K562 (cell line): ENCODE measurements around the gene CTF1. TPM values are rescaled to one million over a fixed set of nuclear protein-coding genes. Genes with fewer than 3 reads are reported as not detected.

Source experiments
- ATF1 ChIP-seq, 2 experiments: fragments of 450-650 bp in 1 of 2; IDR thresholded peaks; 2 replicates each; pipeline ENCODE4 v1.6.1; 2016; ENCODE audit warnings: missing compliant biosample characterization in 1 of 2, missing genetic modification characterization in 1 of 2
- CCNT2 ChIP-seq: IDR thresholded peaks from 2 replicates; pipeline ENCODE4 v1.6.1; 2011; ENCODE audit warnings: borderline replicate concordance, low read depth, mild to moderate bottlenecking, moderate library complexity, mixed read lengths, low read length; ENCODE audit not compliant: insufficient read length; ENCODE audit errors: extremely low read depth
- CREB3 ChIP-seq: fragments of 450-650 bp; conservative IDR thresholded peaks from 2 replicates; pipeline ENCODE4 v1.6.1; 2016; ENCODE audit warnings: missing genetic modification characterization, low read depth, mild to moderate bottlenecking, missing compliant biosample characterization, moderate library complexity
- CSDE1 ChIP-seq, 2 experiments: fragments of 450-650 bp; IDR thresholded peaks; 2 replicates each; pipeline ENCODE4 v1.6.1; 2016; ENCODE audit warnings: mild to moderate bottlenecking in 1 of 2
- GTF2B ChIP-seq: IDR thresholded peaks from 2 replicates; pipeline ENCODE4 v1.6.1; 2011; ENCODE audit not compliant: insufficient read length; ENCODE audit errors: extremely low read depth
- GTF2F1 ChIP-seq: IDR thresholded peaks from 2 replicates; pipeline ENCODE4 v1.6.1; 2011; ENCODE audit warnings: low read depth, low read length, improper control_type of control experiment
- HDAC2 ChIP-seq: fragments of 450-650 bp; IDR thresholded peaks from 2 replicates; pipeline ENCODE4 v1.6.1; 2016; ENCODE audit warnings: mild to moderate bottlenecking
- HEY1 ChIP-seq: fragments of 250-450 bp; sonication (Bioruptor Pico); IDR thresholded peaks from 2 replicates; pipeline ENCODE4 v1.5.0; 2020; ENCODE audit warnings: mild to moderate bottlenecking, moderate library complexity, borderline replicate concordance
- HNRNPL ChIP-seq: fragments of 200-400 bp; formaldehyde crosslinking; IDR thresholded peaks from 2 replicates; pipeline ENCODE4 v1.6.1; 2017; ENCODE audit warnings: low read depth, mild to moderate bottlenecking, low read length
- ILF3 ChIP-seq: fragments of 450-650 bp; IDR thresholded peaks from 2 replicates; pipeline ENCODE4 v1.6.1; 2018; ENCODE audit warnings: antibody characterized with exemption, mild to moderate bottlenecking, moderate library complexity, borderline replicate concordance
- KAT2B ChIP-seq: IDR thresholded peaks from one replicate; pipeline ENCODE4 v1.6.1; 2012; ENCODE audit warnings: low read depth, mild to moderate bottlenecking, control low read depth, inconsistent platforms, low read length, moderate library complexity
- MTA2 ChIP-seq: fragments of 450-650 bp; IDR thresholded peaks from 2 replicates; pipeline ENCODE4 v1.6.1; 2016; ENCODE audit warnings: low read depth
- NCOA2 ChIP-seq, 2 experiments: fragments of 450-650 bp; IDR thresholded peaks; 2 replicates each; pipeline ENCODE4 v1.6.1; 2018; ENCODE audit warnings: mild to moderate bottlenecking in 2 of 2, moderate library complexity in 1 of 2; ENCODE audit not compliant: partially characterized antibody in 2 of 2
- RBM17 ChIP-seq: fragments of 200-400 bp; formaldehyde crosslinking; IDR thresholded peaks from 2 replicates; pipeline ENCODE4 v1.6.1; 2017; ENCODE audit warnings: low read depth, mild to moderate bottlenecking, low read length, borderline replicate concordance
- RBM25 ChIP-seq: fragments of 200-400 bp; formaldehyde crosslinking; IDR thresholded peaks from 2 replicates; pipeline ENCODE4 v1.6.1; 2018; ENCODE audit warnings: low read length, low read depth, moderate library complexity; ENCODE audit not compliant: severe bottlenecking
- SMAD2 ChIP-seq: fragments of 150-350 bp; IDR thresholded peaks from 2 replicates; pipeline ENCODE4 v1.6.1; 2014; ENCODE audit warnings: low read depth, mild to moderate bottlenecking, low read length
- SPI1 ChIP-seq: IDR thresholded peaks from 2 replicates; pipeline ENCODE4 v1.6.1; 2011; ENCODE audit warnings: low read depth, low read length, control low read depth, borderline replicate concordance
- SRF ChIP-seq, 2 experiments: fragments of 250-450, 450-650 bp in 1 of 2; sonication (Bioruptor Pico) in 1 of 2; sonication (generic) in 1 of 2; formaldehyde crosslinking; IDR thresholded peaks; 2 replicates each; pipeline versions ENCODE4 v1.5.0 to v1.5.1; 2020 to 2022; ENCODE audit warnings: mild to moderate bottlenecking in 1 of 2, missing genetic modification reagents in 1 of 2
- TAF7 ChIP-seq: fragments of 450-650 bp; IDR thresholded peaks from 2 replicates; pipeline ENCODE4 v1.6.1; 2016; ENCODE audit warnings: missing genetic modification characterization, missing compliant biosample characterization
- TAF9B ChIP-seq: fragments of 450-650 bp; IDR thresholded peaks from 2 replicates; pipeline ENCODE4 v1.6.1; 2018; ENCODE audit warnings: mild to moderate bottlenecking; ENCODE audit not compliant: partially characterized antibody
- TFAM ChIP-seq: fragments of 250-450 bp; sonication (Bioruptor Pico); conservative IDR thresholded peaks from 2 replicates; pipeline ENCODE4 v1.5.0; 2021; ENCODE audit warnings: mild to moderate bottlenecking, moderate library complexity
- THRAP3 ChIP-seq: fragments of 450-650 bp; IDR thresholded peaks from 2 replicates; pipeline ENCODE4 v1.6.1; 2016; ENCODE audit warnings: mild to moderate bottlenecking, inconsistent platforms, borderline replicate concordance
- TRIM28 ChIP-seq: fragments of 450-650 bp; IDR thresholded peaks from 2 replicates; pipeline ENCODE4 v1.6.1; 2017
- XRCC5 ChIP-seq: fragments of 200-400 bp; formaldehyde crosslinking; IDR thresholded peaks from 2 replicates; pipeline ENCODE4 v1.6.1; 2017; ENCODE audit warnings: low read depth, mild to moderate bottlenecking, low read length
- ZKSCAN1 ChIP-seq: fragments of 150-350 bp; IDR thresholded peaks from 2 replicates; pipeline ENCODE4 v1.6.1; 2016; ENCODE audit warnings: low read depth, low read length
- ZKSCAN3 ChIP-seq: fragments of 250-450 bp; sonication (Bioruptor Pico); IDR thresholded peaks from 2 replicates; pipeline ENCODE4 v1.4.0; 2020
- ZNF140 ChIP-seq: fragments of 250-450 bp; sonication (Bioruptor Pico); IDR thresholded peaks from 2 replicates; pipeline ENCODE4 v1.8.0; 2021; ENCODE audit warnings: moderate library complexity, mild to moderate bottlenecking, inconsistent platforms
- ZNF561 ChIP-seq: fragments of 450-650 bp; formaldehyde crosslinking; conservative IDR thresholded peaks from 2 replicates; pipeline ENCODE4 v1.4.0; 2020; ENCODE audit warnings: mild to moderate bottlenecking, moderate library complexity
- polyA plus RNA-seq, 8 experiments: library from polyadenylated mRNA; depleted of rRNA in 4 of 8; stranded (reverse) in 5 of 8; unstranded in 3 of 8; fragments of >200 nt; fragmentation: Nextera tagmentation in 2 of 8; fragmentation: Illumina TruSeq in 1 of 8; extraction: Ambion mirVana in 2 of 8; extraction: Trizol in 1 of 8; gene quantifications; 2 replicates each; pipeline versions ENCODE4 v1.2.1 to v1.2.3, GENCODE V29; 2011 to 2014; ENCODE audit warnings: inconsistent platforms in 1 of 8, missing spikeins in 1 of 8
- total RNA-seq, 7 experiments: library from RNA; depleted of rRNA in 6 of 7; stranded (reverse); fragments of >200 nt in 6 of 7; fragmentation: Illumina TruSeq in 2 of 7; extraction: Trizol in 2 of 7; gene quantifications; 2 replicates each; pipeline versions ENCODE4 v1.2.1 to v1.2.3, GENCODE V29; 2011 to 2021; ENCODE audit warnings: low replicate concordance in 1 of 7
- TF ChIP-seq, protein P1 (sequence below): IDR thresholded peaks from 3 replicates; pipeline ENCODE4 v1.6.1; 2011; ENCODE audit warnings: borderline replicate concordance, mild to moderate bottlenecking; ENCODE audit not compliant: insufficient read length, insufficient read depth

CTF1 gene
- total and polyA plus RNA-seq, 9 of the 15 experiments (the other 6 are each of a cell fraction or from before 2014, with no cell fraction given) = 0.24 to 2.5 (median 0.44) TPM

DNA sequence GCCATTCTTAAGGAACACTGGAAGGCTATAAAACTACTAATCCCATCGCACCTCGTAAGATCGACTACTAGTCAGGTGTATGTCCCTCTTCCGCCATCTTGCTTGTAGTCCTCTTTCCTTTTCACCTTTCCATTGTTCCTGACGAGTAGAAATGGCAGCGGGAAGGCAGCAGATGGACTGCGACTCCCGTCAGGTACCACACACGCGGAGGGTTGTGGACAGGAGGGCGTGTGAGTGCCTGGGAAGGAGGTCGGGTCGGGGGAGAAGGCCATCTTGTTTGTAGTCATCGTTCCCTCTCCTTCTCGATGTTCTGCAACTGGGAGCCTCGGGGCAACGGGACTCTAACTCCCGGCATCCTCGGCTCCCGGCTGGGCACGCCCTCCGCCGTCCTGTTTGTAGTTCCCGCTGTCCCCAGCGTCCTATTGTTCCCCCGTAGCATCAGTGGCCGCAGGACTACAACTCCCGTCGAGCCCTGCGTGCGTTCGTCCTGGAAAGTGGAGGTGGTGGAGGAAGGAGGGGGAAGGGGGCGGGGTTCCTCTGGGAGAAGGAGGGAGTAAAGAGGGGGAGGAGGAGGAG is 26.6 kb downstream of the CTF1 start (continued):
- TF ChIP-seq ILF3 (no peak), NCOA2 (IDR thresholded peaks at IDR 0.05; ENCODE audit: partially characterized antibody in 2 of 2) (no peak), MTA2 (no peak), RBM17 (no peak), TRIM28 (no peak), ZKSCAN1 (no peak), TAF7 (tag) (peak; percentile 73), TAF9B (peak; percentile 57), HNRNPL (no peak), CCNT2 (peak; percentile 38), ZNF561 (CRISPR knock-in tag) (no peak), KAT2B (no peak), GTF2F1 (no peak), SPI1 (no peak), XRCC5 (no peak), CSDE1 (IDR thresholded peaks at IDR 0.05) (peak in 1 of 2 experiments; percentile 87; a peak in 1 of 4 replicates), TFAM (CRISPR knock-in tag) (no peak), HEY1 (CRISPR knock-in tag) (no peak), ATF1 (CRISPR knock-in tag; IDR thresholded peaks at IDR 0.05) (no peak), ATF1 (tag; IDR thresholded peaks at IDR 0.05) (no peak; the same call in 1 of the 2 replicates), SMAD2 (no peak), GTF2B (no peak), ZKSCAN3 (CRISPR knock-in tag) (no peak), SRF (CRISPR knock-in tag; IDR thresholded peaks at IDR 0.05) (no peak), ZNF140 (0 out of 2 replicates have a peak, but pooled peaks have one; percentile 19), RBM25 (no peak), THRAP3 (no peak), HDAC2 (peak; percentile 23; the same call in 1 of the 2 replicates), CREB3 (tag) (no peak; the same call in 1 of the 2 replicates)
- TF ChIP-seq, protein P1, sequence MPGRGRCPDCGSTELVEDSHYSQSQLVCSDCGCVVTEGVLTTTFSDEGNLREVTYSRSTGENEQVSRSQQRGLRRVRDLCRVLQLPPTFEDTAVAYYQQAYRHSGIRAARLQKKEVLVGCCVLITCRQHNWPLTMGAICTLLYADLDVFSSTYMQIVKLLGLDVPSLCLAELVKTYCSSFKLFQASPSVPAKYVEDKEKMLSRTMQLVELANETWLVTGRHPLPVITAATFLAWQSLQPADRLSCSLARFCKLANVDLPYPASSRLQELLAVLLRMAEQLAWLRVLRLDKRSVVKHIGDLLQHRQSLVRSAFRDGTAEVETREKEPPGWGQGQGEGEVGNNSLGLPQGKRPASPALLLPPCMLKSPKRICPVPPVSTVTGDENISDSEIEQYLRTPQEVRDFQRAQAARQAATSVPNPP = no peak
